ENCODE data around the gene BCL2L13. TPM values are rescaled to one million over a fixed set of nuclear protein-coding genes. Genes with fewer than 3 reads are reported as not detected.

The BCL2L13 gene
- polyA plus RNA-seq, 3 donors = 20.2 to 67.8 (median 53.0) TPM

- no peak overlapping the region for H3K9ac ChIP-seq (ENCODE audit: insufficient read depth, low read length, poor library complexity, severe bottlenecking)
Measured at GRCh38 chr22:17751596-17751995, 113.0 kb downstream of the BCL2L13 start.

GRCh38 chr22:17753401-17753989 lies 114.9 kb downstream of the BCL2L13 start:
- Histone ChIP-seq H3K27ac (ENCODE audit: low read depth in 1 of 2, low read length in 2 of 2) (peak overlapping the region in 1 of 2 donors; percentile 21), H3K4me1 (ENCODE audit: control insufficient read depth in 1 of 2, insufficient read depth in 2 of 2, low read length in 2 of 2) (peaks cover 0 to 9% of the 10 kb centered on the region in 2 donors), H2AFZ (ENCODE audit: insufficient read depth, low read depth, low read length, poor library complexity, severe bottlenecking) (no peak overlapping the region), H3K36me3 (replicated peaks in 1 of 2; ENCODE audit: control insufficient read depth in 1 of 2, insufficient read depth in 2 of 2, low read length in 2 of 2) (peaks cover 33 to 39% of the 10 kb centered on the region in 2 donors), H3K4me2 (replicated peaks; ENCODE audit: extremely low read depth, low read length, poor library complexity, severe bottlenecking) (no peak overlapping the region), H3K9ac (ENCODE audit: insufficient read depth, low read length, poor library complexity, severe bottlenecking) (no peak overlapping the region), H3K79me2 (ENCODE audit: insufficient read depth, low read length) (peaks cover 98% of the 10 kb centered on the region), H4K20me1 (ENCODE audit: insufficient read depth, low read length) (peaks cover 98% of the 10 kb centered on the region), H3K27me3 (ENCODE audit: control insufficient read depth in 2 of 2, insufficient read depth in 2 of 2, low read length in 2 of 2) (no peaks in the 10 kb centered on the region), H3K9me3 (replicated peaks in 1 of 2; ENCODE audit: control insufficient read depth in 1 of 2, insufficient read depth in 1 of 2, low read length in 2 of 2) (no peaks in the 10 kb centered on the region), H3K4me3 (replicated peaks in 1 of 3; ENCODE audit: low read depth in 2 of 3, low read length in 3 of 3) (no peak overlapping the region)
- no peaks in the 10 kb centered on the region for H3K9me3 Mint-ChIP-seq
- no peak for TF ChIP-seq CTCF (IDR thresholded peaks at IDR 0.05)
- H3K36me3 Mint-ChIP-seq = peaks cover 22 to 57% of the 10 kb centered on the region in 2 donors
- intact Hi-C loops (cut with micrococcal nuclease) = no loop called here
- 75% methylated on average over 10 of the region's 13 CpGs for WGBS (ENCODE audit: insufficient coverage)
- no peak for DNase-seq
- no peak overlapping the region for H3K4me3 Mint-ChIP-seq
- H3K4me1 Mint-ChIP-seq = peaks cover 11% of the 10 kb centered on the region
- H3K27ac Mint-ChIP-seq = peak overlapping the region; percentile 6 to 73 (median 38)
- peaks cover 0 to 2% (median 0%) of the 10 kb centered on the region in 3 donors for H3K27me3 Mint-ChIP-seq (ENCODE audit: low read depth in 3 of 3)

More at GRCh38 chr22:17751596-17751995, 113.0 kb downstream of the BCL2L13 start:
- Histone ChIP-seq H3K9me3 (replicated peaks in 1 of 2; ENCODE audit: control insufficient read depth in 1 of 2, insufficient read depth in 1 of 2, low read length in 2 of 2) (no peaks in the 10 kb centered on the region), H3K36me3 (replicated peaks in 1 of 2; ENCODE audit: control insufficient read depth in 1 of 2, insufficient read depth in 2 of 2, low read length in 2 of 2) (peaks cover 38 to 53% of the 10 kb centered on the region in 2 donors), H3K4me2 (replicated peaks; ENCODE audit: extremely low read depth, low read length, poor library complexity, severe bottlenecking) (no peak overlapping the region), H3K4me3 (replicated peaks in 1 of 3; ENCODE audit: low read depth in 2 of 3, low read length in 3 of 3) (no peak overlapping the region), H2AFZ (ENCODE audit: insufficient read depth, low read depth, low read length, poor library complexity, severe bottlenecking) (no peak overlapping the region), H3K79me2 (ENCODE audit: insufficient read depth, low read length) (peaks cover 95% of the 10 kb centered on the region), H4K20me1 (ENCODE audit: insufficient read depth, low read length) (peaks cover 99% of the 10 kb centered on the region), H3K27ac (ENCODE audit: low read depth in 1 of 2, low read length in 2 of 2) (peak overlapping the region in 1 of 2 donors; percentile 50), H3K4me1 (ENCODE audit: control insufficient read depth in 1 of 2, insufficient read depth in 2 of 2, low read length in 2 of 2) (peaks cover 0 to 9% of the 10 kb centered on the region in 2 donors), H3K27me3 (ENCODE audit: control insufficient read depth in 2 of 2, insufficient read depth in 2 of 2, low read length in 2 of 2) (no peaks in the 10 kb centered on the region)
- TF ChIP-seq CTCF (IDR thresholded peaks at IDR 0.05) = no peak
- DNase-seq = no peak
- intact Hi-C loops (cut with micrococcal nuclease) = no loop called here
- peaks cover 0 to 2% (median 0%) of the 10 kb centered on the region in 3 donors for H3K27me3 Mint-ChIP-seq (ENCODE audit: low read depth in 3 of 3)
- H3K4me1 Mint-ChIP-seq = peaks cover 7% of the 10 kb centered on the region
- WGBS (ENCODE audit: insufficient coverage) = 100% methylated on average over 4 of the region's 6 CpGs
- peak overlapping the region in 5 of 7 donors; percentile 15 to 80 (median 58) for H3K27ac Mint-ChIP-seq
- no peaks in the 10 kb centered on the region for H3K9me3 Mint-ChIP-seq
- no peak overlapping the region for H3K4me3 Mint-ChIP-seq
- H3K36me3 Mint-ChIP-seq = peaks cover 20 to 70% of the 10 kb centered on the region in 2 donors

All from CD14-positive monocyte (primary cell).